ENCODE results near the gene FCN2.
"Not testable (repeated sequence)": the region's sequence is repeated elsewhere in the genome, so short reads cannot be mapped to it uniquely, and the experiment has no call there.

Gene FCN2

DNA sequence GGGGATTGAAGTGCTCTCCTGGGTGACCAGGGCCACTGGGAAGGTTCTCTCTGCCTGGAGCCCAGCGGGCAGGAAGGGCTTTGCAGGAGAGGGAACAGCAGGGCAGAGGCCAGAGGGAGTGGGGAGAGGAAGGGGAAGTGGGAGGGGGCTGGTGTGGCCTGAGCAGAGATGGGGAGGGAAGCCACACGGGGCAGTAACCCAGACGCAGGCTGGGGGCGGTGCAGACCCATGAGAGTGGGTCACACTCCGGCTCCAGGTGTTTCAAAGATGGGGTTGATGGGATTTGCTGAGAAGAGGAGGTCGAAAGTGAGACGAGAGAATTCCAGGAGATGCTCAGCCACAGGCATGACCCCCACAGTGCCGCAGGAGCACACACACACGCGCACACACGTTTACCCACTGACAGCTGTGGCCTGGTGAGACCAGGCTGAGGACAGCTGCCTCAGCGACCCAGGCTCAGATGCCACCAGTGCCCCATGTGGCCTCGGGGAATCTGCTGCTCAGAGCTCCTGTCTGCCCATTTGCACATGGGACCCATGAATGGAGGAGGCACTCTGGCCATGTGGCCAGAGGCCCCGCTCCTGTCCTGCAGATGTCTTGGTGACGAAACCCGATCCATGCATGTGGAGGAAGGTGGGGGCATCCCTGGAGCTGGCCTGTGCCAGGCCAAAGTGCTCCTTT, 32.7 kb upstream of the FCN2 start:
- no peak for DNase-seq (ENCODE audit: low read depth)

DNA sequence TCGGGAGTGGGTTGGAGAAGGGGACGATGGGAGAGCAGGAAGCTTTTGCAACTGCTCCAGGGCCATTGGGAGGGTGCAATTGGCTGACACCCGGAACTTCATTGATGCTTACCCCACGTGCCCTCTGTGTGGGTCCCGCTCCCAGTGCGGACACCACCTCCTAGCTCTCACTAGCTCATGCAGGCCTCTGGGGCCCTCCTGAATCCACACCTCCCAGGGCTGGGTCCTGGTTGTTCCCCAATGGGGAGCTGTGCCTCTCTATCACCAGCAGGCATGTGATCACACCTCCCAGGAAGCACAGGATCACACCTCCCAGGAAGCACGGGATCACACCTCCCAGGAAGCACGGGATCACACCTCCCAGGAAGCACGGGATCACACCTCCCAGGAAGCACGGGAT, 32.1 kb upstream of the FCN2 start:
- DNase-seq (ENCODE audit: low read depth): no peak

DNA sequence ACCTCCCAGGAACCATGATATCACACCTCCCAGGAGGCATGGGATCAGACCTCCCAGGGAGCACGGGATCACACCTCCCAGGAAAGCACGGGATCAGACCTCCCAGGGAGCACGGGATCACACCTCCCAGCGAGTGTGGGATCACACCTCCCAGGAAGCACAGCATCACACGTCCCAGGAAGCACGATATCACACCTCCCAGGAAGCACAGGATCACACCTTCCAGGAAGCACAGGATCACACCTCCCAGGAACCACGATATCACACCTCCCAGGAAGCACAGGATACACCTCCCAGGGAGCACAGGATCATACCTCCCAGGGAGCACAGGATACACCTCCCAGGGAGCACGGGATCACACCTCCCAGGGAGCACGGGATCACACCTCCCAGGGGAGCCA, 30.0 kb upstream of the FCN2 start:
- DNase-seq (ENCODE audit: low read depth): no peak

DNA sequence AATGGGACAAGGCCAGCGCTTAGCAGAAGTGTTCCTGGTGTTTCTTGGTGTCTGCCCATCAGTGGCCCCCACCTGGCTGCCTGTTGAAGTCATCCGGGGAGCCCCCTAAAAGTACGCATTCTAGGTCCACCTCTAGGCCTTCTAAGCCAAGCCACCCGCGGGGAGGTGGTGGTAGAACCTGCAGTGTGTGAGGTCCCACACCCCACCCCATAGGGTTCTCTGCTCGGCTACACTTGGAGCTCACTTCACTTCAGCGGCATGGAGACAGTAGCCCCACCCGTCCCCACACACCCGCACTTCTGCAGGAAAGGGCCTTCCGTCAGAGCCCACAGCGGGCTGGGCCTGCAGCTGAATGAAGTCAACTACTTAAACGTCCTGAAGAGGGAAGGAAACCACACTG, 29.6 kb upstream of the FCN2 start:
- no peak for DNase-seq (ENCODE audit: low read depth)

GRCh38 chr9:134852906-134853654, 27.5 kb upstream of the FCN2 start:
- no peak for DNase-seq (ENCODE audit: low read depth)

- DNase-seq (ENCODE audit: low read depth): no peak
These were observed 26.7 kb upstream of the FCN2 start for GRCh38 chr9:134853893-134854292.

- DNase-seq (ENCODE audit: low read depth): no peak
These were observed 26.0 kb upstream of the FCN2 start for GRCh38 chr9:134854541-134854981.

- DNase-seq (ENCODE audit: low read depth): no peak
These were observed 25.2 kb upstream of the FCN2 start for GRCh38 chr9:134855231-134855899.

DNA sequence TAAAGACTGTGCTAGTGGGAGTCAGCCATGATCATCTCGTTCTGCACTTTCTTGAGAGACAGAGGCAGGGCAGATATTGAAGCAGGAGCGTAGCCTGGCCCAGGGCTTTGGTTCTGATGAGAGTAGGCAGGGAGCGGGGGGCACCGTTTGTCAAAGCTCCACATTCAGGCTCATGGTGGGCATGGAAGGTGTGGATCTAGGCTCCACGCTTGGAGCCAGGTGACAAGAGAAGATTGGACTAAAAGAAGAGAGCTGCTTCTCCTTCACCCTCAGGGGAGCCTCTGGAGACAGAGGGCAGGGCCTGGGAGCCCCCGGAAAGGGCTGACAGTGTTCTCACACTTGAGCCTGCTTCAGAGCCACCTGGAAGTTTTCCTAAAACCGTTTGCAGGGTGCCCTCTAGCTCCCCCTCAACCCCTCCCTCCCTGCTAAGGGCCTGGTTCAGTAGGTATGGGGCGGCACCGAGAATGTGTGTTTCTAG, 24.7 kb upstream of the FCN2 start:
- no peak for DNase-seq (ENCODE audit: low read depth)

GRCh38 chr9:134857451-134857850, 23.2 kb upstream of the FCN2 start:
- DNase-seq (ENCODE audit: low read depth): not testable (repeated sequence)

GRCh38 chr9:134858051-134858841, 22.4 kb upstream of the FCN2 start:
- DNase-seq (ENCODE audit: low read depth): no peak

DNA sequence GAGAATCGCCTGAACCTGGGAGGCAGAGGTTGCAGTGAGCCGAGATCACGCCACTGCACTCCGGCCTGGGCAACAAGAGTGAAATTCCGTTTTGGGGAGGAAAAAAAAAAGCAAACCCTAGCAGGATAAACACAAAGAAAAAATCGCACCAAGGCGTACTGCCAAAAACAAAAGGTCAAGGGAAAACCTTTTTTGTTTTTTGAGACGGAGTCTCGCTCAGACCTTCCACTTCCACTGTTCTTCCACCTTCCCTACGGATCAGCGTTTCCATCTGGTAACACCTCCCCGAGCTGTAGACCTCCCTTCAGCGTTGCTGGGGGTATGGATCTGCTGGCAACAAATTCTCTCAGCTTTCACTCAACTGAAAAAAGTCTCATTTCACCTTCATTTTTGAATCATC, 20.1 kb upstream of the FCN2 start:
- no peak for DNase-seq (ENCODE audit: low read depth)

GRCh38 chr9:134861595-134862334, 18.8 kb upstream of the FCN2 start:
- DNase-seq (ENCODE audit: low read depth): no peak

DNA sequence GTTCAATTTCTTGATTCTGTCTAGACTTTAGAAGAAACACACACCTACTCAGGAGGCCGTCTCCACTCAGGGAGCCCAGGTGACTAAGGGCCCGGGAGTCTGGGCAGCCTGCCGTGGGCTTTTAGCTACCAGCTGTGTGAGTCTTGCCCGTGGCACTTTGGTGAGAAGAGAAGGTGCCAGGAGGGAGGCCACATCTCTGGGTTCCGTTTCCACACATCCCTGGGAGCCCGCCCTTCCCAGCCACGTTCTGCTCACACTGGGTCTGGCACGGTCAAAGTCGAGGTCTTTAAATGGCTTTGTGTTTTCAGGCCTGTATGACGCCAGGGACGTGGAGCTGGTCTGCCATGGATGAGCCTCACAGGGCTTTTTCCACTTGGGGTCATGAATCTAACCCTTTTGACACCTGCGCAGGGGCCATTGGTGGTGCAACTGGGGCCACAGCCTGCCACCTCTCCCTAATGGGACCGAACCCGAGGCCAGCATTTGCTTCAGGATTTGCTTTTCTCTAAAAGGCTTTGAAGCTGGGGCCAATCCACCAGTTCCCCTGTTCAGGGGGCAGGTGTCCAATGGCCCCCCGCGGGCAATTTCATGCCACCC, 17.2 kb upstream of the FCN2 start:
- DNase-seq (ENCODE audit: low read depth): no peak

DNA sequence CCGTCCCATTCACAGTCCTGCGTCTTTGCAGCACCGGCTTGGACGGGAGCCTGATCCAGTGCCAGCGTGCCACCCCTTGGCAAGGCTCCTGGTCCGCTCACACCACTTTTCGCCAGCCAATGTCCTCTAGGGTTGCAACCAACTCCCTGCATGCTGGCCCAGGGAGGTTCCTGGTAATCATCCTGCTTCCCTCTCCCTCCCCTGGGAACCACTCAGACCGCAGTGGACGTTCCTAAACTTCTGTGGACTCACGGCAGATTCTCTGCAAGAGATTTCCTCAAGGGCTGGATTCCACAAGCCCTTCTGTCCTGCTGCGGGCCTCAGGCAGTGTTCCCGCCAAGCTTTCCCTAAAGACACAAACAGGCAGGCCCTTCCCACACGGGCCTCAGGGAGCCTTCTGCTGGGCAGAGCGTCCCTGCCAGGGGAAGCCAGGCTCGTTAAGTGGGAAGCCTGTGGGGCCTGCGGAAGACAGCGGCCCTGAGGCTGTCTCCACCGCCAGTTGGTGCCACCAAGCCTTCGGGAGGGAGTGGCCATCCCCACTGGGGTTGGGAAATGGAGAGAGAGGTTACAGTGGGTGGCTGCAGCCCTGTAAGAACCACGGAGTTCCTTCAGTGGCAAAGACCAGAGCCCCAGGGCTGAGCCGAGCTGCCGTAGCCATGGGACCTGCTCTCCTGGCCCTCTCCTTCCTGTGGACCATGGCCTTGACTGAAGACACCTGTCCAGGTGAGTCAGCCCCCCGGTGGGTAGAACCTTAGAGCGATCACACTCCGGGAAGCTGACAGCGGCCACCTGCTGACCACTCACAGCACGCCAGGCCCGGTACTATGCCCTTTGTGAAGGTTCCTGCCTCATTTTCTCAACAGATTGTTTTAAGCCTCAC, 16.4 kb upstream of the FCN2 start:
- DNase-seq (ENCODE audit: low read depth): peak; percentile 96

DNA sequence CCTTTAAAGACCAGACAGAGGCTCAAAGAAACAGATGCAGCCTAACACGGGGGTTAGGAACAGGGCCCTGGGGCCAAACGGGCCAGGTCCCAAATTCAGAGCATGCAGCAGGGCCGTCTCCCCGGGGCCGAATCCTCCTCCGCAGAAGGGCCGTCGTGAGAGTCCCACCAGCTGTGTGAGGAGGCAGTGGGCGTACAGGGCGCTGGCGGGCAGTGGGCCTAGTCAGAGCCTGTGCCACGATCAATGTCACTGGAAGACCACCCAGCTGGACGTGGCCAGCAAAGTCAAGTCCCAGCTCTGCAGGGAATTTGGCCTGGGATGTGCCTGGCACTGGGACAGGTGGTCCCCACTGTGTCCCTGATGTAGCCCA, 15.8 kb upstream of the FCN2 start:
- DNase-seq (ENCODE audit: low read depth): no peak

DNA sequence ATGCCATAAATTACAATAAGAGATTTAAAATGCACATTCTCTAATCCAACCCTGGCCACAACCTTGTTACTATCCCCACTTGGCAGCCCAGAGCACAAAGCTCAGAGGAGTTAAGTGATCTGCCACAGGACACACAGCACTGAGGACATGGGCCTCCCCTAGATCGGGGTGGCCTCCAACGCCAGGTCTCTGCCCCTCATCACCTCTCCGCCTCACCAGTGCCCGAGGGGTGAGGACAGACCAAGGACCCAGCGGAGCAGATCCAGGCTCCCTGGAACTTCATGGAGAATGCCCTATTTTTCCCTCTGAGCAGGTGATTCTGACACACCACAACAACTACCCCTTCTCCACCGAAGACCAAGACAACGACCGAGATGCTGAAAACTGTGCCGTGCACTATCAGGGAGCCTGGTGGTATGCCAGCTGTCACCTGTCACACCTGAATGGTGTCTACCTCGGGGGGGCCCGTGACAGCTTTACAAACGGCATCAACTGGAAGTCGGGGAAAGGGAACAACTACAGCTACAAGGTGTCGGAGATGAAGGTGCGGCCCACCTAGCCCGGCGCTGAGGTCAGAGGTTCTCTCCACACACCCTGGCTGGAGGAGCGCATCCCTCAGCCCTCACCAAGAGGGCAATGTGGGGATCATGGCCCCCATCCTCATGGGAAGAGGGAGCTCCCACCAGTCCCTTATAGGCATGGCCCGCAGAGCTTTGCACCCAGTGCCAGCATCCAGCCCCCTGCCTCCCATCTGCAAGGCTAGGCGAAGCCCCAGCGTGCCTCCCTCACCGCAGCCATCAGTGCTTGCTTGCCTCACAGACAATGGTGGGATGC, 12.5 kb upstream of the FCN2 start:
- no peak for DNase-seq (ENCODE audit: low read depth)

DNA sequence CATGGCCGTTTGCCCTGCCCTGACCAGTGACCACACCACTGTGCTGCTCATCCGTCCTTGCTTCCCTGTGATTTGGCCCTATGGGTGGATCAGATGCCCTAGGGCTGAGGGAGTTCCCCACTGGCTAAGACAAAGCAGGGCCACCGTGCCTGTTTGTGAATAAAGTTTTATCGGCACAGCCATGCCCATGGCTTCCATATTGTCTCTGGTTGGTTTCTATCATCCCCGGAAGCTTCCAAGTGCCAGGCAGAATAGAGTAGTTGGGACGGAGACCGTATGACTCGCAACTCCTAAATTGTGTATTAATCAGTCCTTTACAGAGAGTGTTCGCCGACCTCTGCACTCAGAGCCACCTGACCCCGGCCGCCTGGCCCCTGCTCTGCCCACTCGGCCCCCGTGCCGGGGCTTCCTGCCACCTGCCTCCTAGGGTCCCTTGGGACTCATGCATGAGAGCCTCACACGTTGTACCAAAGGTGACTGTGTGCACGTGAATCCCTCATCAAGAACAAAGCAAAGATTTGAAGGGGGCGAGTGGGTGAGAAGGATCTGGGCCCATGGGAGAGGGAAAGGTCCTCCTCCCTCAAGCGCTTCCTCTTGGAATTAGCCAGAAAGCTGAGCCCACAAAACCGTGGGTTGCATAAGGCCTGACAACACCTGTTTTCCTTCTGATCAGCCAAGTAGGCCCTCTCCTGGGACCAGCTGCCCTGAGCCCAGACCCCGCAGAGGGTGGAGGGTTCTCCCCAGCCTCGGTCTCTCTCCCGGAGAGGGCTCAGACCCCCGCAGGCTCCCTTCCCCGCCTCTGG, 11.7 kb upstream of the FCN2 start:
- no peak for DNase-seq (ENCODE audit: low read depth)
